HepG2 (cell line): ENCODE results near the gene AUP1. TPM values are rescaled to one million over a fixed set of nuclear protein-coding genes. Genes with fewer than 3 reads are reported as not detected.
A peak's percentile ranks its signal among the peaks of the same experiment; 100 is the strongest.

ENCODE experiments used
- AKAP8 ChIP-seq: sonication (generic); formaldehyde crosslinking; IDR thresholded peaks from 2 replicates; pipeline ENCODE4 v1.5.1; 2020; ENCODE audit warnings: mild to moderate bottlenecking, missing genetic modification reagents
- CENPT ChIP-seq: sonication (generic); formaldehyde crosslinking; IDR thresholded peaks from 2 replicates; pipeline ENCODE4 v1.8.0; 2022; ENCODE audit warnings: low read depth, mild to moderate bottlenecking, moderate library complexity, missing genetic modification reagents
- EZH2 ChIP-seq: conservative IDR thresholded peaks from 2 replicates; pipeline ENCODE4 v1.6.1; 2012; ENCODE audit warnings: mild to moderate bottlenecking, low read depth, low read length, moderate library complexity
- FOXO1 ChIP-seq: sonication (generic); formaldehyde crosslinking; IDR thresholded peaks from 2 replicates; pipeline ENCODE4 v1.4.0; 2020; ENCODE audit warnings: missing genetic modification reagents
- IRX3 ChIP-seq: sonication (generic); formaldehyde crosslinking; IDR thresholded peaks from 2 replicates; pipeline ENCODE4 v1.8.1; 2023; ENCODE audit warnings: mild to moderate bottlenecking, low read depth, missing genetic modification reagents, borderline replicate concordance
- KAT2B ChIP-seq: fragments of 150-350 bp; IDR thresholded peaks from 2 replicates; pipeline ENCODE4 v1.6.1; 2014; ENCODE audit warnings: low read depth, low read length, borderline replicate concordance
- KDM2A ChIP-seq: sonication (generic); formaldehyde crosslinking; IDR thresholded peaks from 2 replicates; pipeline ENCODE4 v1.4.0; 2020; ENCODE audit warnings: low read depth, missing genetic modification reagents, borderline replicate concordance
- KDM3A ChIP-seq: IDR thresholded peaks from 2 replicates; pipeline ENCODE4 v1.6.1; 2018; ENCODE audit warnings: low read depth, missing compliant biosample characterization
- KMT2A ChIP-seq: sonication (generic); formaldehyde crosslinking; IDR thresholded peaks from 2 replicates; pipeline ENCODE4 v1.4.0; 2020; ENCODE audit warnings: missing genetic modification reagents
- LCORL ChIP-seq, 2 experiments: fragments of 450-650 bp in 1 of 2; sonication (generic) in 1 of 2; formaldehyde crosslinking in 1 of 2; IDR thresholded peaks; 2 replicates each; pipeline versions ENCODE4 v1.5.0 to v1.6.1; 2017 to 2020; ENCODE audit warnings: antibody characterized with exemption in 1 of 2, missing genetic modification reagents in 1 of 2
- NFATC3 ChIP-seq: sonication (generic); formaldehyde crosslinking; IDR thresholded peaks from 2 replicates; pipeline ENCODE4 v1.5.1; 2020; ENCODE audit warnings: mild to moderate bottlenecking, missing genetic modification reagents
- NFKB2 ChIP-seq: sonication (generic); formaldehyde crosslinking; IDR thresholded peaks from 2 replicates; pipeline ENCODE4 v1.4.0; 2020; ENCODE audit warnings: missing genetic modification reagents, borderline replicate concordance
- PHF20 ChIP-seq: sonication (generic); formaldehyde crosslinking; IDR thresholded peaks from 2 replicates; pipeline ENCODE4 v1.5.0; 2020; ENCODE audit warnings: mild to moderate bottlenecking, missing genetic modification reagents
- PHF5A ChIP-seq: IDR thresholded peaks from one replicate; pipeline ENCODE4 v1.6.1; 2018; ENCODE audit warnings: low read depth, missing genetic modification reagents; ENCODE audit not compliant: unreplicated experiment
- POLR2A ChIP-seq, 2 experiments: IDR thresholded peaks; 2 replicates each; pipeline ENCODE4 v1.6.1; 2011; ENCODE audit warnings: low read depth in 2 of 2, low read length in 2 of 2, mild to moderate bottlenecking in 1 of 2, moderate library complexity in 1 of 2; ENCODE audit not compliant: insufficient read depth in 1 of 2
- SALL1 ChIP-seq: sonication (generic); formaldehyde crosslinking; IDR thresholded peaks from 2 replicates; pipeline ENCODE4 v1.8.0; 2022; ENCODE audit warnings: mild to moderate bottlenecking, missing genetic modification reagents
- SAP130 ChIP-seq: IDR thresholded peaks from 2 replicates; pipeline ENCODE4 v1.6.1; 2016; ENCODE audit warnings: low read depth
- SNAPC2 ChIP-seq: sonication (generic); formaldehyde crosslinking; IDR thresholded peaks from 2 replicates; pipeline ENCODE4 v1.8.1; 2022; ENCODE audit warnings: mild to moderate bottlenecking, missing genetic modification reagents
- TAF1 ChIP-seq: sonication (generic); formaldehyde crosslinking; IDR thresholded peaks from 2 replicates; pipeline ENCODE4 v1.4.0; 2020; ENCODE audit warnings: missing genetic modification reagents
- TEAD3 ChIP-seq: optimal IDR thresholded peaks from 2 replicates; pipeline ENCODE3; 2016; ENCODE audit warnings: borderline replicate concordance
- ZFX ChIP-seq: sonication (generic); formaldehyde crosslinking; IDR thresholded peaks from 2 replicates; pipeline ENCODE4 v1.4.0; 2020; ENCODE audit warnings: mild to moderate bottlenecking, low read depth, missing genetic modification reagents, moderate library complexity
- ZNF44 ChIP-seq: sonication (generic); formaldehyde crosslinking; IDR thresholded peaks from 2 replicates; pipeline ENCODE4 v1.5.1; 2020; ENCODE audit warnings: mild to moderate bottlenecking, missing genetic modification reagents
- ZNF598 ChIP-seq: sonication (generic); formaldehyde crosslinking; IDR thresholded peaks from 2 replicates; pipeline ENCODE4 v1.5.1; 2020; ENCODE audit warnings: mild to moderate bottlenecking, missing genetic modification reagents, borderline replicate concordance
- ZNF879 ChIP-seq: sonication (generic); formaldehyde crosslinking; IDR thresholded peaks from 2 replicates; pipeline ENCODE4 v1.8.1; 2023; ENCODE audit warnings: missing genetic modification reagents
- polyA plus RNA-seq, 8 experiments: library from polyadenylated mRNA; depleted of rRNA in 3 of 8; stranded (reverse) in 7 of 8; unstranded in 1 of 8; fragments of >200 nt; fragmentation: Illumina TruSeq in 4 of 8; extraction: Trizol in 4 of 8; gene quantifications; 2 replicates each; pipeline versions ENCODE4 v1.2.1 to v1.2.3, GENCODE V29; 2011 to 2016; ENCODE audit warnings: low read depth in 4 of 8, missing spikeins in 1 of 8, mixed read lengths in 1 of 8; ENCODE audit not compliant: insufficient read depth in 1 of 8
- total RNA-seq, 5 experiments: library from RNA; depleted of rRNA; stranded (reverse); fragments of >200 nt; fragmentation: Illumina TruSeq; extraction: Trizol; gene quantifications; 2 replicates each; pipeline ENCODE4 v1.2.3, GENCODE V29; 2016; ENCODE audit warnings: low read depth in 1 of 5
- TF ChIP-seq, protein P1 (sequence below): sonication (generic); formaldehyde crosslinking; IDR thresholded peaks from 2 replicates; pipeline ENCODE4 v1.4.0; 2020; ENCODE audit warnings: low read depth, mild to moderate bottlenecking, missing genetic modification reagents
- TF ChIP-seq, protein P2 (sequence below): sonication (generic); formaldehyde crosslinking; IDR thresholded peaks from 2 replicates; pipeline ENCODE4 v1.4.0; 2020; ENCODE audit warnings: missing genetic modification reagents, low read depth, mild to moderate bottlenecking, borderline replicate concordance
- TF ChIP-seq, protein P3 (sequence below): sonication (generic); formaldehyde crosslinking; IDR thresholded peaks from 2 replicates; pipeline ENCODE4 v1.4.0; 2020; ENCODE audit warnings: mild to moderate bottlenecking, missing genetic modification reagents, borderline replicate concordance

The AUP1 gene
- total and polyA plus RNA-seq, 2 of the 13 experiments (the other 11 are each of a cell fraction or from before 2014, with no cell fraction given): 174 to 267 TPM

DNA sequence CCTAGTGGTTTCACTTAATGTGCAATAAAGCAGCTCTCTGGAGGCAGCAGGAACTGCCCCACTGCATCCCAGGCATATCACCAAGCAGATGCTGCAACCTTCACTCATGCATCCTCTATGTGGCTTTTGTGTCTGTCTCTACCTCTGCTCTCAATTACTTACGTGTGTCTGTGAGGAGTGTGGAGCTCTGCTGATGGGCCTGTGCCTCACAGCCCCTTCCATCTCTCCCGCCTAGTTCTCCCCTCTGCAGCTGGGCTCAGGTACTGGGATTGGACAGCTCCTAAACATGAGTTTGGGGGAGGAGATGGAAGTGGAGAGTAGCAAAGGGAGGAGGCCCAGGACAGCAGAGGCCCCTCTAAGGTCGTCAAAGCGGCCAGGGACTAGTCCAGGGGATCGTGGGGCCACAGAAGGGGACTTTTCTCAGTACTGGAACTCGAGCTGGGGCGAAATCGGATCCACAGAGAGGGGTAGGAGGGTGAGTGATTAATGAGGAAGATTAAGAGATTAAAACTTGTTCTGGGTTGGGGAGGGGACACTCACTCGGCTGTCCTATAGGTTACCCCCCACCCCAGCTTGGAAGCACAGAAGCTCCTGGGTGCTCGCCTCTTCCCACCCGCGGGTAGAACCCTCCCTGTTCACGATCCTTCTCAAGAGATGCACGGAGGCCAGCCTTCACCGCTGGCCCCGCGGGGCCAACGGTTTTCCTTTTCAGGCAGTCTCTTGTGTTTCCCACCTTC, 28.0 kb downstream of the AUP1 start (continued):
- TF ChIP-seq, protein P1, sequence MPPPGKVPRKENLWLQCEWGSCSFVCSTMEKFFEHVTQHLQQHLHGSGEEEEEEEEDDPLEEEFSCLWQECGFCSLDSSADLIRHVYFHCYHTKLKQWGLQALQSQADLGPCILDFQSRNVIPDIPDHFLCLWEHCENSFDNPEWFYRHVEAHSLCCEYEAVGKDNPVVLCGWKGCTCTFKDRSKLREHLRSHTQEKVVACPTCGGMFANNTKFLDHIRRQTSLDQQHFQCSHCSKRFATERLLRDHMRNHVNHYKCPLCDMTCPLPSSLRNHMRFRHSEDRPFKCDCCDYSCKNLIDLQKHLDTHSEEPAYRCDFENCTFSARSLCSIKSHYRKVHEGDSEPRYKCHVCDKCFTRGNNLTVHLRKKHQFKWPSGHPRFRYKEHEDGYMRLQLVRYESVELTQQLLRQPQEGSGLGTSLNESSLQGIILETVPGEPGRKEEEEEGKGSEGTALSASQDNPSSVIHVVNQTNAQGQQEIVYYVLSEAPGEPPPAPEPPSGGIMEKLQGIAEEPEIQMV (CRISPR knock-in tag): no peak
- TF ChIP-seq NFATC3 (CRISPR knock-in tag): 0 out of 2 replicates have a peak, but pooled peaks have one; percentile 45
- 0 out of 2 replicates have a peak, but pooled peaks have one; percentile 27 for TF ChIP-seq SNAPC2 (CRISPR knock-in tag)
- TF ChIP-seq KAT2B: no peak
- 0 out of 2 replicates have a peak, but pooled peaks have one; percentile 37 for TF ChIP-seq KMT2A (CRISPR knock-in tag)
- TF ChIP-seq CENPT (CRISPR knock-in tag): 0 out of 2 replicates have a peak, but pooled peaks have one; percentile 36
- TF ChIP-seq SAP130: peak; percentile 16; the same call in 1 of the 2 replicates
- no peak for TF ChIP-seq PHF20 (CRISPR knock-in tag)
- TF ChIP-seq KDM2A: peak; percentile 60; the same call in 1 of the 2 replicates
- TF ChIP-seq, protein P2, sequence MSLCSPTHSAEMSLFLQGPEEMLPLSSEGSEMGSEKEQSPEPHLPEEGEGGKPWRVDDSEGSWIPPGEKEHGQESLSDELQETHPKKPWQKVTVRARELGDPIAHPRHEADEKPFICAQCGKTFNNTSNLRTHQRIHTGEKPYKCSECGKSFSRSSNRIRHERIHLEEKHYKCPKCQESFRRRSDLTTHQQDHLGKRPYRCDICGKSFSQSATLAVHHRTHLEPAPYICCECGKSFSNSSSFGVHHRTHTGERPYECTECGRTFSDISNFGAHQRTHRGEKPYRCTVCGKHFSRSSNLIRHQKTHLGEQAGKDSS: no peak
- TF ChIP-seq IRX3: no peak
- 0 out of 2 replicates have a peak, but pooled peaks have one; percentile 31 for TF ChIP-seq ZNF879
- TF ChIP-seq FOXO1 (CRISPR knock-in tag): no peak
- no peak for TF ChIP-seq KDM3A (CRISPR knock-in tag)
- TF ChIP-seq EZH2: no peak
- TF ChIP-seq TAF1: peak; percentile 38; the same call in 1 of the 2 replicates
- TF ChIP-seq POLR2A (IDR thresholded peaks at IDR 0.05; ENCODE audit: insufficient read depth in 1 of 2, low read depth in 2 of 2, low read length in 2 of 2): peak in 1 of 2 experiments; percentile 63; a peak in 2 of 4 replicates
- TF ChIP-seq AKAP8 (CRISPR knock-in tag): peak; percentile 8; the same call in 1 of the 2 replicates
- TF ChIP-seq, protein P3, sequence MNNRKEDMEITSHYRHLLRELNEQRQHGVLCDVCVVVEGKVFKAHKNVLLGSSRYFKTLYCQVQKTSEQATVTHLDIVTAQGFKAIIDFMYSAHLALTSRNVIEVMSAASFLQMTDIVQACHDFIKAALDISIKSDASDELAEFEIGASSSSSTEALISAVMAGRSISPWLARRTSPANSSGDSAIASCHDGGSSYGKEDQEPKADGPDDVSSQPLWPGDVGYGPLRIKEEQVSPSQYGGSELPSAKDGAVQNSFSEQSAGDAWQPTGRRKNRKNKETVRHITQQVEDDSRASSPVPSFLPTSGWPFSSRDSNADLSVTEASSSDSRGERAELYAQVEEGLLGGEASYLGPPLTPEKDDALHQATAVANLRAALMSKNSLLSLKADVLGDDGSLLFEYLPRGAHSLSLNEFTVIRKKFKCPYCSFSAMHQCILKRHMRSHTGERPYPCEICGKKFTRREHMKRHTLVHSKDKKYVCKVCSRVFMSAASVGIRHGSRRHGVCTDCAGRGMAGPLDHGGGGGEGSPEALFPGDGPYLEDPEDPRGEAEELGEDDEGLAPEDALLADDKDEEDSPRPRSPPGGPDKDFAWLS (CRISPR knock-in tag): 0 out of 2 replicates have a peak, but pooled peaks have one; percentile 5
- TF ChIP-seq ZFX: no peak; the same call in none of the 2 replicates
- peak; percentile 37; the same call in 1 of the 2 replicates for TF ChIP-seq NFKB2 (CRISPR knock-in tag)
- peak; percentile 33; the same call in 1 of the 2 replicates for TF ChIP-seq SALL1 (CRISPR knock-in tag)
- peak; percentile 33 for TF ChIP-seq TEAD3 (CRISPR knock-in tag)
- TF ChIP-seq PHF5A (CRISPR knock-in tag): no peak
- no peak for TF ChIP-seq LCORL (IDR thresholded peaks at IDR 0.05)
- TF ChIP-seq LCORL (CRISPR knock-in tag; IDR thresholded peaks at IDR 0.05): peak; percentile 74; the same call in 1 of the 2 replicates
- 0 out of 2 replicates have a peak, but pooled peaks have one; percentile 42 for TF ChIP-seq ZNF598 (CRISPR knock-in tag)
- TF ChIP-seq ZNF44: 0 out of 2 replicates have a peak, but pooled peaks have one; percentile 83
